Cardiac muscle cell (in vitro differentiated cells and primary cell): Measurements from ENCODE around the gene KAZN. TPM values are rescaled to one million over a fixed set of nuclear protein-coding genes. Genes with fewer than 3 reads are reported as not detected.

ENCODE experiments used
- DNase-seq, 2 donors: peaks; one replicate each; pipeline versions ENCODE4 v3.0.0 to v3.0.0-alpha.2; 2010 to 2017; ENCODE audit warnings: low read depth in 1 of 2, low spot score in 1 of 2
- H3K27ac ChIP-seq: fragments of 200-600 bp; sonication (generic); 2 replicates; pipeline ENCODE4 v1.5.1; 2016
- H3K27me3 ChIP-seq: fragments of 200-600 bp; sonication (generic); 2 replicates; pipeline ENCODE4 v1.6.0; 2016; ENCODE audit warnings: control low read depth
- H3K36me3 ChIP-seq: fragments of 200-600 bp; sonication (generic); 2 replicates; pipeline ENCODE4 v1.5.1; 2016; ENCODE audit warnings: control low read depth
- H3K4me1 ChIP-seq: fragments of 200-600 bp; sonication (generic); 2 replicates; pipeline ENCODE4 v1.8.1; 2017; ENCODE audit warnings: low read depth, mild to moderate bottlenecking, mixed run types
- H3K4me3 ChIP-seq: fragments of 200-600 bp; sonication (generic); 2 replicates; pipeline ENCODE4 v1.5.1; 2016; ENCODE audit warnings: mild to moderate bottlenecking
- H3K9me3 ChIP-seq: fragments of 200-600 bp; sonication (generic); 2 replicates; pipeline ENCODE4 v1.5.1; 2017; ENCODE audit warnings: low read depth, mild to moderate bottlenecking, control low read depth
- polyA plus RNA-seq: library from polyadenylated mRNA; unstranded; fragments of >200 nt; fragmentation: Nextera tagmentation; extraction: Ambion mirVana; gene quantifications from 2 replicates; pipeline ENCODE4 v1.2.1, GENCODE V29; 2016
- total RNA-seq: library from RNA; depleted of rRNA; stranded (reverse); fragments of >200 nt; gene quantifications from 2 replicates; pipeline ENCODE4 v1.2.3, GENCODE V29; 2016
- TF ChIP-seq, protein P1 (sequence below): IDR thresholded peaks from 2 replicates; pipeline ENCODE4 v1.5.1; 2012; ENCODE audit warnings: low read depth, mild to moderate bottlenecking, low read length

Gene KAZN
- total and polyA plus RNA-seq, 2 experiments from 2014 or later, result 17.5 to 26.9 TPM

DNA sequence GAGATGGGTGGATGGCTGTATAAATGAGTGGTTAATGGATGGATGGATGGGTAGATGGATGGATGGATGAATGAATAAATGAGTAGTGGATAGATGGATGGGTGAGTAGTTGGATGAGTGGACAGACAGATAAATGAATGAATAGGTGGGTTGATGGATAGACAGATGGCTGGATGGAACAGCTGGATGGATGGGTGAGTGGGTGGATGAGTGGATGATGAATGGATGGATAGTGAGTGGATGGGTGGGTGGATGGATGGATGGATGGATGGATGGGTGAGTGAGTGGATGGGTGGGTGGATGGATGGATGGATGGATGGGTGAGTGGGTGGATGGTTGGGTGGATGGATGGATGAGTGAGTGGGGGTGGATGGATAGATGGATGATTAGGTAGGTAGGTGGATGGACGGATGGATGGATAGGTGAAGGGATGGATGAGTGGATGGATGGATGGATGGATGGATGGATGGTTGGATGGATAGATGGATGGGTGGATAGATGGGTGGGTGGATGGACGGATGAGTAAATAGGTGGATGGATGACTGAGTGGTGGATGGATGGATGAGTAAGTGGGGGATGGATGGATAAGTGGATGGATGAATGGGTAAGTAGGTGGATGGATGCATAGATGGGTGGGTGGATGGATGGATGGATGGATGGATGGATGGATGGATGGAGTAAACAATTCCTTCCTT is 246.6 kb downstream of the KAZN start:
- no peaks in the 10 kb centered on the region for H3K27me3 ChIP-seq
- TF ChIP-seq, protein P1, sequence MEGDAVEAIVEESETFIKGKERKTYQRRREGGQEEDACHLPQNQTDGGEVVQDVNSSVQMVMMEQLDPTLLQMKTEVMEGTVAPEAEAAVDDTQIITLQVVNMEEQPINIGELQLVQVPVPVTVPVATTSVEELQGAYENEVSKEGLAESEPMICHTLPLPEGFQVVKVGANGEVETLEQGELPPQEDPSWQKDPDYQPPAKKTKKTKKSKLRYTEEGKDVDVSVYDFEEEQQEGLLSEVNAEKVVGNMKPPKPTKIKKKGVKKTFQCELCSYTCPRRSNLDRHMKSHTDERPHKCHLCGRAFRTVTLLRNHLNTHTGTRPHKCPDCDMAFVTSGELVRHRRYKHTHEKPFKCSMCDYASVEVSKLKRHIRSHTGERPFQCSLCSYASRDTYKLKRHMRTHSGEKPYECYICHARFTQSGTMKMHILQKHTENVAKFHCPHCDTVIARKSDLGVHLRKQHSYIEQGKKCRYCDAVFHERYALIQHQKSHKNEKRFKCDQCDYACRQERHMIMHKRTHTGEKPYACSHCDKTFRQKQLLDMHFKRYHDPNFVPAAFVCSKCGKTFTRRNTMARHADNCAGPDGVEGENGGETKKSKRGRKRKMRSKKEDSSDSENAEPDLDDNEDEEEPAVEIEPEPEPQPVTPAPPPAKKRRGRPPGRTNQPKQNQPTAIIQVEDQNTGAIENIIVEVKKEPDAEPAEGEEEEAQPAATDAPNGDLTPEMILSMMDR, result no peak
- H3K4me1 ChIP-seq, result no peaks in the 10 kb centered on the region
- no peaks in the 10 kb centered on the region for H3K36me3 ChIP-seq
- H3K9me3 ChIP-seq, result no peaks in the 10 kb centered on the region
- H3K4me3 ChIP-seq, result no peak overlapping the region
- H3K27ac ChIP-seq, result no peak overlapping the region
- DNase-seq, result no peak

DNA sequence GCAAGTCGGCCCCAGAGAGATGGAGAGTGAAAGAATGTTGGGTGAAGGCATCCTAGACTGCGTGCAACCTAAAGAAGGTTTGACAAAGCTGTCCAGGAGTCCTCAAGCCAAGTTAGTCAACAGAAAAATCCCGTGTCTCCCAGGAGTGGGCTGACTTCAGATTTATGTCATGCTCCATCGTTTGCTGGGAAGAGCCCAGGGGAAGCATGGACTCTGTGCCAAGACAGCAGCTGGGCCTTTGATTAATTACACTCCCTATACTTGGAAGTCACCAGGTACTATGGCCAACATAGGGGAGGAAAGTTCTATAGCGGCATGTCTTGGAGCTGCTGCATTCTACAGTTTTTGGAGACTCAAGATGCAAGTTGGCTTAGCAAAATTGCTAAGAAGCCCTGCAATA is 247.4 kb downstream of the KAZN start:
- DNase-seq, result no peak
- Histone ChIP-seq H3K36me3 (no peaks in the 10 kb centered on the region), H3K4me1 (no peaks in the 10 kb centered on the region), H3K4me3 (no peak overlapping the region), H3K9me3 (no peaks in the 10 kb centered on the region), H3K27me3 (no peaks in the 10 kb centered on the region), H3K27ac (no peak overlapping the region)
- TF ChIP-seq, protein P1, result no peak

DNA sequence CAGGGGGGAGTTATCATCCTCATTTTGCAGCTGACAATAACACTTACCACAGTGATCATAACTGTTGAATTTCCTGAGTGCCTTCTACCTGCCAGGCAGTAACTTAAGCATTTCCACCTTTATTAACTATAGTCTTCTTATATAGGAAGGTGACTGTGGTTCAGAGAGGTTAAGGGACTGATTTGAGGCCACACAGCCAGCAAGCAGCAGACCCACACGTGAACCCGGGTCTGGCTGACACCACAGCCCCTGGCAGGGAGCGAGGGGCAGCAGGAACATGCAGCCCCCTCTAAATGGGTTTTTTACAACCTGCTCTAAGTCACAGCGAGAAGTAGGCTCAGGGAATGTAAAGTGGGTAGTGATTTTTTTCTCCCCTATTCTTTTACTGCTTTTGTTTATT is 248.2 kb downstream of the KAZN start:
- Histone ChIP-seq H3K36me3 (no peaks in the 10 kb centered on the region), H3K27me3 (no peaks in the 10 kb centered on the region), H3K9me3 (no peaks in the 10 kb centered on the region), H3K4me1 (no peaks in the 10 kb centered on the region), H3K27ac (no peak overlapping the region), H3K4me3 (no peak overlapping the region)
- TF ChIP-seq, protein P1, result no peak
- DNase-seq, result no peak

DNA sequence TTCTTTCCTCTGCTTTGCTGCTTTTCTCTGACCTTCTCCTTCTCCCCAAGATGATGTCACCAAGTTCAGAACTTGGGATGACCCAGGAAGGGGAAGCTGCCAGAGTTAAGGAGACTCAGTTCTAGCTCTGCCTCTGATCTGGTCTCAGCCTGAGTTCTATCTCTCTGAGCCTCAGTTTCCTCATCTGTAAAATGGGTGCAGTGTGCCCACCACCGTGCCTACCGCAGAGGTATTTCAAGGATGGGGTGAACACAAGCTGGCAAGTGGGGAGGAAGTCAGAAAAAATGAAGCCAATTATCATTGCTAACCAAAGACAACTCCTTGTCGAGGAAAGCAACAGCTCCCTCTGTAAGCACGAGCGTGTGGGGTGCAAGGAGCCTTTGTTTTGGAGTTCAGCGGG is 249.7 kb downstream of the KAZN start:
- H3K27ac ChIP-seq, result no peak overlapping the region
- H3K9me3 ChIP-seq, result no peaks in the 10 kb centered on the region
- TF ChIP-seq, protein P1, result no peak
- no peak overlapping the region for H3K4me3 ChIP-seq
- no peak for DNase-seq
- no peaks in the 10 kb centered on the region for H3K36me3 ChIP-seq
- no peaks in the 10 kb centered on the region for H3K27me3 ChIP-seq
- H3K4me1 ChIP-seq, result no peaks in the 10 kb centered on the region

DNA sequence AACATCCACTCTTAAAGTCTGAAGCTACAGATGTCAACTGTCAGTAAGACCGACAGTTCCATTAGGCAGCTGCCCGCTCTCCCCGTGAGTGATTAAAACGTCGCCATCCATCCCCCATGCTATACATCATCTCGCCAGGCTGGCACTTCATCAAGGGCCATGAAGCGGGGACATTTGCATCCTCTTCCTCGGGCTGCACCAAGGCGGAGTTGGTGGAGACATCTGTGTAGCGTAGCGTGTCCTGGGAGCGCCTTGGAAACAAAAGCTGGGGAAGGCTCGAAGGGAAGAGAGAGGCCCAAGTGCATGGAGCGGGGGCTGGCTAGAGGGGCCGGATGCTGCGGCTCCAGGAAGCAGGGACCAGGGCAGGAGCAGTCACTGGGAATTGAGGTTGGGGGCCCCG is 250.1 kb downstream of the KAZN start:
- H3K27ac ChIP-seq, result no peak overlapping the region
- DNase-seq, result no peak

More for the DNA sequence above, 250.1 kb downstream of the KAZN start:
- Histone ChIP-seq H3K36me3 (no peaks in the 10 kb centered on the region), H3K9me3 (no peaks in the 10 kb centered on the region), H3K4me3 (no peak overlapping the region), H3K27me3 (no peaks in the 10 kb centered on the region), H3K4me1 (no peaks in the 10 kb centered on the region)
- TF ChIP-seq, protein P1, result no peak
